Fibroblast of the aortic adventitia (primary cell): ENCODE measurements around the gene SLC35G4. TPM values are rescaled to one million over a fixed set of nuclear protein-coding genes. Genes with fewer than 3 reads are reported as not detected.

Experiments
- DNase-seq: peaks from one replicate; pipeline ENCODE4 v3.0.0-alpha.2; 2010; ENCODE audit warnings: low read depth
- H3K4me3 ChIP-seq: 2 replicates; pipeline ENCODE4 v1.5.1; 2011; ENCODE audit warnings: low read depth, mild to moderate bottlenecking, control low read depth, low read length, moderate library complexity
- CTCF ChIP-seq: IDR thresholded peaks from 2 replicates; pipeline ENCODE4 v1.5.1; 2011; ENCODE audit warnings: mild to moderate bottlenecking, low read length, control low read depth, inconsistent platforms; ENCODE audit not compliant: insufficient read depth
- small RNA-seq: library from RNA; depleted of rRNA; stranded (forward); fragments of <200 nt; gene quantifications from one replicate; pipeline ENCODE3, GENCODE V24; 2012
- total RNA-seq: library from RNA; depleted of rRNA; stranded (reverse); fragments of >200 nt; gene quantifications from 2 replicates; pipeline ENCODE4 v1.2.3, GENCODE V29; 2012; ENCODE audit warnings: low replicate concordance

Gene SLC35G4
- total RNA-seq, 1 donor, result not detected

DNA sequence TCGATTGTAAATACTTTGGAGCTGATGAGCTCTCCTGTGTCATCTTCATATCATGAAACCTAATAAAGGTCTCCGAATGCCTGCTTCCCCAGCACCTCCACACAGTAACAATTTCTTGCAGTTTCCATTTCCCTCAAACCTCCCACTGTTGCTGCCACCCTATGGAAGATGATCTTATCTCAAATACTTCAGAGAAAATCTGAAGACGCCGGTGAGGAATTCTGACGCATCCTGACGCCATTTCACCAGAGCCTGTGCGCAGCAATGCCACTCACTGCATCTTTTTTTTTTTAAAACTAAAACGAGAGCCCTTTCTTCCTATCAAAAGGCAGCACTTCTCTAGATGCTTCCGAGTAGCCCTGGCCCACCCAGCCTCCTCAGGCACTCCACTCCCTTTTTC lies 47.8 kb downstream of the SLC35G4 start:
- H3K4me3 ChIP-seq, result no peak overlapping the region
- no peak for TF ChIP-seq CTCF
- no peak for DNase-seq

DNA sequence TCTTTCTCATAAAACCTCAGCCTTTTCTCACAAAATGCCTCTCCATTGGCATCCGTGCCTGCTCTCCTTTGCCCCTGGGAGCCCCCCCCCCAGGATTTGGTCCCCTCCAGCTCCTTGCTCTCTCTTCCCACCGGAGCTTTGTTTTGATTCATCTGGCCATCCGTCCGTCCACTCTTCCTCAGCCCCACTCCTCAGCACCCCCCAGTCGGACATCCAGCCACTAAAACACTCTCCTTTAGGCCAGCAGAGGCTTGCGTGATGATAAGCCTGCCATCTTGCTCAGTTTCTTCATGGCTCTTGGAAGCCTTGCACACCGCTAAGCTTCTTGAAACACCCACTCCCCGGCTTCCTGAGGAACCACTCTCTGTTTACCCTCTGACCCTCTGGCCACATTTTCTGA lies 48.2 kb downstream of the SLC35G4 start:
- DNase-seq, result no peak
- no peak for TF ChIP-seq CTCF
- H3K4me3 ChIP-seq, result no peak overlapping the region

DNA sequence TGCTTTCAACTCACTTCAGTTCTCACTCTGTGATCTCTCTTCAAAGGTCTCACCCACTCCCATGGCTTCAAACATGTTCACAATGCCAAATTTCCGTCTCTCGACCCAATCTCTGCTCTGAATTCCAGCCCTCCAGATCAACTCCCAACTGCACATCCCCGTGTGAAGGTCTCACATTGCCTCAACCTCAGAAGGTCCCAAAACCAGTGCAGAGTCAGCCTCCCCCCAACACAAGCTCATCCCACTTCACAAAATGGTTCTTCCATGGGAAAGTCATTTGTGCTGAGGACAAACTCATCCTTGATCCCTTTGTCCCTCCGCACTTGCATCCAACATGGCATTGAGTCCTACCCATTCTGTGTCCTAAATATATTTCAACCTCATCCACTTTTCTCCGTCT lies 48.6 kb downstream of the SLC35G4 start:
- DNase-seq, result no peak
- no peak for TF ChIP-seq CTCF
- H3K4me3 ChIP-seq, result no peak overlapping the region

GRCh38 chr18:11658989-11659388 lies 49.6 kb downstream of the SLC35G4 start:
- no peak overlapping the region for H3K4me3 ChIP-seq
- no peak for DNase-seq
- no peak for TF ChIP-seq CTCF

Small RNAs within 50 kb of the gene (small RNA-seq; reads per million reads assigned to genes)
- gene AP001120.4, result not detected

Other genes with a start within 250 kb of the SLC35G4 start
- gene GNAL, start 79.7 kb downstream of the SLC35G4 start, total RNA-seq, result 0.16 and 0.63 TPM in 2 replicates
- 34.5 and 61.7 TPM in 2 replicates for gene CHMP1B, start 241.8 kb downstream of the SLC35G4 start, total RNA-seq